ENCODE results near the gene IL1R1. TPM values are rescaled to one million over a fixed set of nuclear protein-coding genes. Genes with fewer than 3 reads are reported as not detected.
A peak's percentile ranks its signal among the peaks of the same experiment; 100 is the strongest.

The IL1R1 gene
- total RNA-seq, 1 donor from 2014 or later: 2.2 TPM

GRCh38 chr2:102194609-102195268, 52.2 kb downstream of the IL1R1 start:
- no peaks in the 10 kb centered on the region for H3K36me3 Mint-ChIP-seq (ENCODE audit: low read depth)
- H3K4me1 Mint-ChIP-seq: peaks cover 5% of the 10 kb centered on the region
- DNase-seq: no peak
- peaks cover 15% of the 10 kb centered on the region for H3K27me3 Mint-ChIP-seq
- intact Hi-C loops (cut with micrococcal nuclease): no loop called here
- H3K27ac Mint-ChIP-seq: no peak overlapping the region
- H3K4me3 Mint-ChIP-seq: no peak overlapping the region
- H3K9me3 Mint-ChIP-seq: no peaks in the 10 kb centered on the region

- intact Hi-C loops (cut with micrococcal nuclease): no loop called here
- no peak overlapping the region for H3K27ac Mint-ChIP-seq
- H3K9me3 Mint-ChIP-seq: no peaks in the 10 kb centered on the region
- H3K36me3 Mint-ChIP-seq (ENCODE audit: low read depth): no peaks in the 10 kb centered on the region
- peaks cover 5% of the 10 kb centered on the region for H3K4me1 Mint-ChIP-seq
- no peak for DNase-seq
- H3K27me3 Mint-ChIP-seq: peaks cover 10% of the 10 kb centered on the region
- no peak overlapping the region for H3K4me3 Mint-ChIP-seq
Measured at GRCh38 chr2:102197389-102198137, 55.0 kb downstream of the IL1R1 start.

DNA sequence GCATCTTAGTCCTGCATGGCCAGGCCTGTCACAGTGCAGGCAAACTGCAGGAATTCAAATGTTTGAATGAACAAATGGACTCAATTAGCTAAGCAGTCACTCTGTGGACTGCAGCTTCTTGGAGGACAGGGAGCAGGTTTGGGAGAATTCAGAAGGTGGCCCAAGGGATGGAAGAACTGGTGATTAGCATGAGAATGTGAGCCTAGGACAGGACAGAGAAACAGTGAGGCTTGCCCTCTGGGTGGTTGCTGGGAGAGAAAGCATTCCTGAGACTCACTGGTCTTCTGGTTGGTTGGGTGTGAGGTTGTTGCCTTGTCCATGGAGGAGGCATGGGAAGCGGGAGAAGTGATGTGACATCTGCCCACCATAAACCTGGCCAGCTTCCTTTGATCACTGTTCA, 58.0 kb downstream of the IL1R1 start:
- H3K4me3 Mint-ChIP-seq: no peak overlapping the region

DNA sequence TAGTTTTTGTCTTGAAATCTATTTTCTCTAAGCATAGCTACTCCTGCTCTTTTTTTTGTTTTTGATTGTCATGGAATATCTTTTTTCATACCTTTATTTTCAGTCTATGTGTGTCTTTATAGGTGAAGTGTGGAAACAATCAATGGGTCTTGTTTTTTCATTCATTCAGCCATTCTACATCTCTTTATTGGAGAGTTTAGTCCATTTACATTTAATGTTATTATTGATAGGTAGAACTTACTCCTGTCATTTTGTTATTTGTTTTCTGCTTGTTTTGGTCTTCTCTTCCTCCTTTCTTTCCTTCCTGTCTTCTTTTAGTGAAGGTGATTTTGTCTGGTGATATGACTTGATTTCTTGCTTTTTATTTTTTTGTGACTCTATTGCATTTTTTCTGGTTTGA, 62.1 kb downstream of the IL1R1 start:
- Mint-ChIP-seq H3K36me3 (ENCODE audit: low read depth) (no peaks in the 10 kb centered on the region), H3K4me1 (no peaks in the 10 kb centered on the region), H3K27me3 (peaks cover 7% of the 10 kb centered on the region), H3K27ac (no peak overlapping the region), H3K4me3 (no peak overlapping the region), H3K9me3 (peaks cover 9% of the 10 kb centered on the region)
- no peak for DNase-seq
- intact Hi-C loops (cut with micrococcal nuclease): no loop called here

More for the DNA sequence above, 58.0 kb downstream of the IL1R1 start:
- Mint-ChIP-seq H3K27ac (no peak overlapping the region), H3K4me1 (peaks cover 5% of the 10 kb centered on the region), H3K9me3 (peaks cover 5% of the 10 kb centered on the region), H3K27me3 (peaks cover 9% of the 10 kb centered on the region), H3K36me3 (ENCODE audit: low read depth) (no peaks in the 10 kb centered on the region)
- intact Hi-C loops (cut with micrococcal nuclease): no loop called here
- DNase-seq: no peak

GRCh38 chr2:102206666-102207341, 64.3 kb downstream of the IL1R1 start:
- Mint-ChIP-seq H3K9me3 (peaks cover 9% of the 10 kb centered on the region), H3K36me3 (ENCODE audit: low read depth) (no peaks in the 10 kb centered on the region), H3K4me1 (no peaks in the 10 kb centered on the region), H3K4me3 (no peak overlapping the region), H3K27ac (no peak overlapping the region), H3K27me3 (peaks cover 7% of the 10 kb centered on the region)
- intact Hi-C loops (cut with micrococcal nuclease): no loop called here
- no peak for DNase-seq

DNA sequence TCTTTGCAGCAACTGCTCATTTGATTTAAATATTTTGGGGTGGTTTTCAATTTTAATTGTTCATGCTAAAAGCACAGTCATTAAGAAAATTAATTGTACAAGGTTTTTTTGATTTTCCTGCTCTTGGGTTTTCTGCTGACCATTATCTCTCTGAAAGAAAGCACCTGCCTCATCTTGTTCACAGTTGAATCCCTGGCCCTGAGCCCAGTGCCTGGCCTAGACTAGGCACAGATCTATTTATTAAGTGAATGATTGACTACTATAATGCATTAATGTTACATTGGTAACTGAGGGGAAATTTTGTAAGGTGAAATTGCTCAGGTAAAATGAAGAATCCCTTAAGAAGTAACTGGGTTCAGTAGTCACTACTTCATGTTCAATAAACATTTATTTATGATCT, 66.2 kb downstream of the IL1R1 start:
- H3K4me3 Mint-ChIP-seq: no peak overlapping the region
- DNase-seq: no peak
- no peaks in the 10 kb centered on the region for H3K36me3 Mint-ChIP-seq (ENCODE audit: low read depth)
- H3K27me3 Mint-ChIP-seq: peaks cover 6% of the 10 kb centered on the region
- no peaks in the 10 kb centered on the region for H3K4me1 Mint-ChIP-seq
- intact Hi-C loops (cut with micrococcal nuclease): no loop called here
- no peak overlapping the region for H3K27ac Mint-ChIP-seq
- peaks cover 9% of the 10 kb centered on the region for H3K9me3 Mint-ChIP-seq

- H3K4me3 Mint-ChIP-seq: no peak overlapping the region
Measured at GRCh38 chr2:102209474-102209873, 66.9 kb downstream of the IL1R1 start.

GRCh38 chr2:102217032-102217431, 74.5 kb downstream of the IL1R1 start:
- intact Hi-C loops (cut with micrococcal nuclease): no loop called here
- H3K27ac Mint-ChIP-seq: no peak overlapping the region
- peaks cover 20% of the 10 kb centered on the region for H3K36me3 Mint-ChIP-seq (ENCODE audit: low read depth)
- no peak for DNase-seq
- H3K9me3 Mint-ChIP-seq: peaks cover 37% of the 10 kb centered on the region
- no peak overlapping the region for H3K4me3 Mint-ChIP-seq
- peaks cover 1% of the 10 kb centered on the region for H3K27me3 Mint-ChIP-seq
- peaks cover 13% of the 10 kb centered on the region for H3K4me1 Mint-ChIP-seq

More at GRCh38 chr2:102209474-102209873, 66.9 kb downstream of the IL1R1 start:
- Mint-ChIP-seq H3K27me3 (peaks cover 1% of the 10 kb centered on the region), H3K9me3 (peaks cover 5% of the 10 kb centered on the region), H3K36me3 (ENCODE audit: low read depth) (no peaks in the 10 kb centered on the region), H3K4me1 (no peaks in the 10 kb centered on the region), H3K27ac (no peak overlapping the region)
- intact Hi-C loops (cut with micrococcal nuclease): no loop called here
- DNase-seq: no peak

GRCh38 chr2:102224824-102225739, 82.5 kb downstream of the IL1R1 start:
- H3K27ac Mint-ChIP-seq: peak overlapping the region; percentile 35

DNA sequence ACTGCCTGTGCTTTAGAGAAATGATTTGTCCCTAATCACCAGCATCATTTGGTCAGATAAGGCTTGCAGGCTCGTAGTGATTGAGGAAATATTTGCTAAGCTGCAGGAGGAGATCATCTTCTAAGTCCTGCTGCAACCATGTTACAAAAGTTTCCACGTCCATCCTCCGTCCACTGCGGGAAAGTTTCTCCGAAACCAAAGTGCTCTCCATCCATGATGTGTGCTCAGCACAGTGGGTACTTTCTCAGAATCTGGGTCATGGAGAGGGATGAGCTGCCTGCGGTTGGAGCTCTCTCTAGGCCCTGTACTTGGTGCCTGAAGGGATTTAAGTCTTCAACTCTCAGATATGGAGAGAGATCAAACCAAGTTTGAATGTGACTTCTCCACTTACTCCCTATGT, 83.6 kb downstream of the IL1R1 start:
- H3K4me3 Mint-ChIP-seq: peak overlapping the region; percentile 47
- intact Hi-C loops (cut with micrococcal nuclease): no loop called here
- H3K36me3 Mint-ChIP-seq (ENCODE audit: low read depth): peaks cover 3% of the 10 kb centered on the region

More at GRCh38 chr2:102224824-102225739, 82.5 kb downstream of the IL1R1 start:
- intact Hi-C loops (cut with micrococcal nuclease): no loop called here
- H3K9me3 Mint-ChIP-seq: peaks cover 6% of the 10 kb centered on the region
- H3K27me3 Mint-ChIP-seq: peaks cover 3% of the 10 kb centered on the region
- peak; percentile 55 for DNase-seq
- peaks cover 50% of the 10 kb centered on the region for H3K4me1 Mint-ChIP-seq
- H3K36me3 Mint-ChIP-seq (ENCODE audit: low read depth): peaks cover 3% of the 10 kb centered on the region
- H3K4me3 Mint-ChIP-seq: no peak overlapping the region

DNA sequence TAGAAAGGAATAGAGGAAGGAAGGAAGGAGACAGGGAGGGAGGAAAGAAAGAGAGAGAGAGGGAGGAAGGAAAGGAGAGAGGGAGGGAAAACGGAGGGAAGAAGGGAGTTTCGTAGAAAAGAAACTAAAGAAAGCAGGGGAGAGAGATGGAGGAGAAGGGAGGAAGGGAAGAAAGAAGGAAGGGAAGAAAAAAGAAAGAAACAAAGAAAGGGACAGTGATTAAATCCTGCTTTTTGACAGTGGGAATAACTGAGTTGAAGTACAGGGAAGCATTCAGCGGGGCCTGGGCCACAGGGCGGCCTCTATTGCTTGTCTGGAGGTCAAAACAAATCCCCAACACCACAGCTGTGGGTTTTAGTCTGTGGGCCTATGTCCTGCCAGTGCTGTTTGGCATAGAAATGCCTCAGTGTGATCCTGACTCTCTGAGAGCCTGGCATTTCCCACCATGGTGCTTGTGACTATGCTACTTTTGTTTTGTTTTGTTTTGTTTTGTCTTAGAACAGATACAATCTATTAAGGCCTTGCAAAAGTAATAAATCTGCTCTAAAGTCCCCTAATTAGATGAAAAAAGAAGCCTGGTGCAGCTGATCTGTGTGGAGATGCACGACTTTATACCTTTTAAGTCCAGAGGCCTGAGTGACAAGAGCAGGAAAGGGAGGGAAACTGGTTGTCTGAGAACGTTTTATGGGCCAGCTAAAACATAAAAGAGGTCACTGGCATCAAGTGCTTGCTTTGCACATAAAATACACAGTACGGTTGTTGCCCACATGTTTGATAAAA, 84.3 kb downstream of the IL1R1 start:
- DNase-seq: peak; percentile 58
- Mint-ChIP-seq H3K4me3 (peak overlapping the region; percentile 47), H3K36me3 (ENCODE audit: low read depth) (peaks cover 3% of the 10 kb centered on the region), H3K27ac (peak overlapping the region; percentile 93), H3K9me3 (peaks cover 10% of the 10 kb centered on the region), H3K4me1 (peaks cover 53% of the 10 kb centered on the region), H3K27me3 (peaks cover 2% of the 10 kb centered on the region)
- intact Hi-C loops (cut with micrococcal nuclease): no loop called here

More for the DNA sequence above, 83.6 kb downstream of the IL1R1 start:
- Mint-ChIP-seq H3K9me3 (peaks cover 10% of the 10 kb centered on the region), H3K27ac (peak overlapping the region; percentile 83), H3K4me1 (peaks cover 53% of the 10 kb centered on the region), H3K27me3 (peaks cover 2% of the 10 kb centered on the region)
- DNase-seq: peak; percentile 53

- H3K36me3 Mint-ChIP-seq (ENCODE audit: low read depth): peaks cover 2% of the 10 kb centered on the region
- DNase-seq: peak; percentile 56
- peak overlapping the region; percentile 21 for H3K27ac Mint-ChIP-seq
- H3K4me1 Mint-ChIP-seq: peaks cover 53% of the 10 kb centered on the region
- H3K9me3 Mint-ChIP-seq: peaks cover 4% of the 10 kb centered on the region
- intact Hi-C loops (cut with micrococcal nuclease): no loop called here
- peaks cover 2% of the 10 kb centered on the region for H3K27me3 Mint-ChIP-seq
- no peak overlapping the region for H3K4me3 Mint-ChIP-seq
Measured at GRCh38 chr2:102229141-102229769, 86.7 kb downstream of the IL1R1 start.
